CD4-positive, alpha-beta T cell treated with Interleukin-6 at 100 ng/mL for 8 hours (primary cell): ENCODE measurements around the gene PPT2.
"Not testable (repeated sequence)": the region's sequence is repeated elsewhere in the genome, so short reads cannot be mapped to it uniquely, and the experiment has no call there.

Source experiments
- DNase-seq: peaks from one replicate; pipeline ENCODE4 v3.0.0-alpha.2; 2020; ENCODE audit warnings: mixed read lengths, low spot score

PPT2 gene

GRCh38 chr6:32210191-32210601 is 56.3 kb downstream of the PPT2 start:
- DNase-seq, result no peak

GRCh38 chr6:32211432-32211831 is 57.5 kb downstream of the PPT2 start:
- not testable (repeated sequence) for DNase-seq

- no peak for DNase-seq
Measured at GRCh38 chr6:32212076-32212760, 58.3 kb downstream of the PPT2 start.
